Activated gamma-delta T cell (primary cell): Measurements from ENCODE around the gene CLEC17A.

Experiments
- DNase-seq: peaks from one replicate; lab custom pipeline; 2025; lab: John Stamatoyannopoulos, UW

Gene CLEC17A

DNA sequence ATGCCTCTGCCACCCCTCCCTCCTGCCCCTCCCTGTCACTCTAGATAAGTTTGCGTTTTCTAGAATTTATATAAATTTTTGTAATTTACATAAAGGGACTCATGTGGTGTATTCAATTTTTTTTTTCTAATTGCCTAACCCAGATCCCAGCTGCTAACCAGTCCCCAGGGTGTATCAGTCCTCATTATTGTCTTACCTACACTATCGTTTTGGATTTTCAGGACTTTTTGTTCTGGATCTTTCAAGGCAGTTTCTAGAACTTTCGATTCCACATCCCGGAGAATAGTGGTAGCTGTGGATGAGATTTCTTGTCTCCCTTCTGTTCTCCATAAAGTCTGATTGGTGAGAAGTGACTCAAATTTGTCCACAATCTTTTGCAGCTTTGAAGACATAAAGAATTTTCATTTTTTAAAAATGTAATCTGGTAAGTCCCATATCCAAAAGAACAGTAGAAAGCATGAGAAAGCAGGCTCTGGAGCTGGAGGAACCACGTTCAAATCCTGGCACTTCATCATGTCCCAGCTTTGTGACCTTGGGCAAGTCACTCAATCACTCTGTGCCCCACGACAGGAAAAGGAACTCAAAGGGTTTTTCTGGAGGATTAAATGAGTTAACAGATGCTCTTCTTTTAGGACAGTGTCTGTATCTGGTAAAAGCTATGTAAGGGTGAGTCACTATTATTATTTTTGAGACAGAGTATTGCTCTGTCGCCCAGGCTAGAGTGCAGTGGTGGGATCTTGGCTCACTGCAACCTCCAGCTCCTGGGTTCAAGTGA is 72.1 kb downstream of the CLEC17A start:
- DNase-seq, result no peak

DNA sequence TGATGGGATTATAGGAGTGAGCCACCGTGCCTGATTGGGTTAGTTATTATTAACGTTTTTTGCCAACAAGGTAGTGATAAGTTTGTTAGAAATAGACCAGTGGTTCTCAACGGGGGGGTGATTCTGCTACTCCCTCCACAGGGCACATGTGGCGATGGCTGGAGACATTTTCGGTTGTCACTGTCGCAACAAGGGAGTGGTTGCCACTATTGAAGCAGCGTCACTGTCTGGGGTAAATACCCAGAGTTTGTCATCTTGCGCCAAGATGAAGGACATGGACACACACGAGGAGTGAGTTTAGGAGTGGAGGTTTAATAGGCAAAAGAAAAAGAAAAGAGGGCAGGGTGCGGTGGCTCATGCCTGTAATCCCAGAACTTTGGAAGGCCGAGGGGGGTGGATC is 72.8 kb downstream of the CLEC17A start:
- DNase-seq, result no peak

DNA sequence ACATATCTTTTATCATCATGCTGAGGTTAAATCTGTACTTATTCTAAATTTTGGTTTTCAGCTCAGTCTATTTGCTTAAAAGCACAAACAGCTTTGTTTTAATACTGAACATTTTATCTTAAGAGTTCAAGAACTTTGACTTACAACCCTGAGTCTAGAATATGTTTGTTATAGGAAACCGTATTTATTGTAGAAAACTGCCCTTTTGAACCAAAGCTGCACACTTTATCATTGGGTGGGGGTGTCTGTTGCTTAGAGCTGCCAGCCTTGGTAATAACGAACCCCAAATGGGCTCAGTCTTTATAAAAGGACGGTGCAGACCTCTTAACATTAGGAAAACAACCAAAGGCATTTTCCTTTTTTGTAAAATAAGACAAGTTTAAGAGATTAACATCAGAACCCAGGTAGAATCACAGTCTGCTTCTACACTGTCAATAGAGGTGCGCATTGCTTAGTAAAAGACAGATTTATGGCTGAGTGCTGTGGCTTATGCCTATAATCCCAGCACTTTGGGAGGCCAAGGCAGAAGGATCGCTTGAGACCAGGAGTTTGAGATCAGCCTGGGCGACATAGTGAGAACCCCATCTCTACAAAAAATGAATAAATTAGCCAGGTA is 77.1 kb downstream of the CLEC17A start:
- DNase-seq, result no peak

DNA sequence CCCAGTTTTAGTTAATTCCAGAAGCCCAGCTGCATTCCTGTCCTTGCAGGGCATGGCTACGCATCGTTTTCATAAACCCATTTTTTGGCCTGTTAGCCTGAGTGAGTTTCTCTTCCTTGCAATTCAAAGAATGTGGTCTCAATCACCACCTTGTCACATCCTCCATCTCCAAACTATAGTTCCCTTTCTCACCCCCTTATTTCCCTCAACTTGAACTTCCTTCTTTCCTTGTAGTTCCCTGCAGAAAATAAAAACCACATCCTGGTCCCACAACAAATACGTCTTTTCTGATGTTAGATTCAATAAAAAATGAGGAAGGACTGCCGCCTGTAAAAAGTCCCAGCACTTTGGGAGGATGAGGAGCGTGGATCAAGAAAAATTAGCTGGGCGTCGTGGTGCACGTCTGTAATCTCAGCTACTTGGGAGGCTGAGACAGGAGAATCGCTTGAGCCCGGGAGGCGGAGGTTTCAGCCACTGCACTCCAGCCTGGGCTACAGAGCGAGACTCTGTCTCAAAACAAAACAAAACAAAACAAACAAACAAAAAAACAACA is 78.6 kb downstream of the CLEC17A start:
- DNase-seq, result no peak
